ENCODE data around the gene ARMC3. TPM values are rescaled to one million over a fixed set of nuclear protein-coding genes. Genes with fewer than 3 reads are reported as not detected.
A peak's percentile ranks its signal among the peaks of the same experiment; 100 is the strongest.

ARMC3 gene
- total RNA-seq, 1 experiment from 2014 or later = 0.09 TPM

- no peak overlapping the region for H3T11ph ChIP-seq (ENCODE audit: low read length)
- DNase-seq = no peak
- H2AFZ ChIP-seq (ENCODE audit: low read length) = no peak overlapping the region
- no peak overlapping the region for H3K4me2 ChIP-seq (ENCODE audit: insufficient read depth, insufficient read length, low read length)
- H3K4ac ChIP-seq (ENCODE audit: low read depth, low read length) = no peak overlapping the region
- TF ChIP-seq CTCF (conservative IDR thresholded peaks at IDR 0.05) = no peak
- H3K9ac ChIP-seq (ENCODE audit: extremely low read depth, insufficient read length, low read length) = no peak overlapping the region
- no peak overlapping the region for H3K4me3 Mint-ChIP-seq
- H4K20me1 ChIP-seq (ENCODE audit: control insufficient read depth, insufficient read depth, insufficient read length) = no peaks in the 10 kb centered on the region
- H3K9me3 Mint-ChIP-seq = peaks cover 4 to 12% of the 10 kb centered on the region in 2 experiments; a peak in 3 of 5 replicates
- no peak overlapping the region for H3K56ac ChIP-seq (ENCODE audit: insufficient read length, low read depth, low read length)
- no peak overlapping the region for H2BK5ac ChIP-seq (ENCODE audit: insufficient read length, low read length)
- H4K5ac ChIP-seq (ENCODE audit: insufficient read length, low read depth, low read length) = no peak overlapping the region
- H2BK15ac ChIP-seq (ENCODE audit: low read depth, low read length) = no peak overlapping the region
- no peak overlapping the region for H3K23ac ChIP-seq (ENCODE audit: insufficient read length, low read depth, low read length)
- no CpG with 5 or more reads among the region's 20 CpGs for WGBS (ENCODE audit: extremely low coverage, insufficient read length, low lambda C conversion rate)
- H3K27ac Mint-ChIP-seq = peak overlapping the region in 1 of 3 experiments; percentile 2; a peak in 1 of 7 replicates
- H3K4me1 ChIP-seq (ENCODE audit: insufficient read depth, low read length) = peaks cover 9% of the 10 kb centered on the region; the same call in 1 of the 2 replicates
- H4K8ac ChIP-seq (replicated peaks; ENCODE audit: insufficient read length, low read depth, low read length) = no peak overlapping the region
- no peak overlapping the region for H2BK120ac ChIP-seq (ENCODE audit: low read depth, low read length, poor library complexity, severe bottlenecking)
- H2BK20ac ChIP-seq (ENCODE audit: low read depth, low read length, poor library complexity, severe bottlenecking) = no peak overlapping the region
- peaks cover 44% of the 10 kb centered on the region in 2 experiments for H3K4me1 Mint-ChIP-seq
- no peak overlapping the region for H3K27ac ChIP-seq (ENCODE audit: insufficient read length, low read depth, low read length)
- H3K14ac ChIP-seq (ENCODE audit: insufficient read depth, low read length) = no peak overlapping the region
- H3K27me3 Mint-ChIP-seq (ENCODE audit: low read depth) = no peaks in the 10 kb centered on the region
- H3K36me3 Mint-ChIP-seq (ENCODE audit: insufficient read depth in 1 of 3, low read depth in 3 of 3) = peaks cover 0 to 10% (median 3%) of the 10 kb centered on the region in 3 experiments; a peak in 3 of 7 replicates
- H3K18ac ChIP-seq (ENCODE audit: insufficient read length, low read depth, low read length) = no peak overlapping the region
- no peaks in the 10 kb centered on the region for H3K23me2 ChIP-seq (ENCODE audit: insufficient read length, low read depth, low read length, poor library complexity, severe bottlenecking)
- no peaks in the 10 kb centered on the region for H3K79me2 ChIP-seq (ENCODE audit: insufficient read depth, low read length)
- no peak overlapping the region for H2BK12ac ChIP-seq (ENCODE audit: insufficient read length, low read depth, low read length)
- H3K79me1 ChIP-seq (ENCODE audit: insufficient read depth, low read depth, low read length, poor library complexity, severe bottlenecking) = no peaks in the 10 kb centered on the region
- no peaks in the 10 kb centered on the region for H3K9me3 ChIP-seq (ENCODE audit: control insufficient read depth, low read depth, low read length)
- H3K27me3 ChIP-seq (ENCODE audit: insufficient read depth, low read length) = no peaks in the 10 kb centered on the region
- no peak overlapping the region for H4K91ac ChIP-seq (ENCODE audit: insufficient read length, low read depth, low read length)
- no peak overlapping the region for H2AK5ac ChIP-seq (ENCODE audit: insufficient read length, low read length)
Measured at GRCh38 chr10:23063045-23063972, 135.5 kb downstream of the ARMC3 start.

Data from H9 (cell line).